ENCODE measurements around the gene COA8.

The COA8 gene

GRCh38 chr14:103550451-103551337, 12.1 kb upstream of the COA8 start:
- no peak overlapping the region for H3K9ac ChIP-seq (ENCODE audit: low read length)
- H3K4me3 ChIP-seq (ENCODE audit: low read length): peak overlapping the region; percentile 49
- peak overlapping the region; percentile 98 for H3K27ac ChIP-seq (ENCODE audit: low read depth, low read length)
- peaks cover 47% of the 10 kb centered on the region for H3K4me1 ChIP-seq (ENCODE audit: control insufficient read depth, insufficient read depth, low read length)
- H3K36me3 ChIP-seq (ENCODE audit: control insufficient read depth, insufficient read depth, low read length): no peaks in the 10 kb centered on the region
- no peaks in the 10 kb centered on the region for H3K27me3 ChIP-seq (ENCODE audit: control insufficient read depth, insufficient read depth, low read length)

- H3K27me3 ChIP-seq (ENCODE audit: control insufficient read depth, insufficient read depth, low read length): no peaks in the 10 kb centered on the region
- no peak overlapping the region for H3K9ac ChIP-seq (ENCODE audit: low read length)
- no peaks in the 10 kb centered on the region for H3K36me3 ChIP-seq (ENCODE audit: control insufficient read depth, insufficient read depth, low read length)
- H3K27ac ChIP-seq (ENCODE audit: low read depth, low read length): peak overlapping the region; percentile 98
- peak overlapping the region; percentile 49 for H3K4me3 ChIP-seq (ENCODE audit: low read length)
- H3K4me1 ChIP-seq (ENCODE audit: control insufficient read depth, insufficient read depth, low read length): peaks cover 45% of the 10 kb centered on the region
These were observed 11.4 kb upstream of the COA8 start for GRCh38 chr14:103551338-103551762.

- H3K4me1 ChIP-seq (ENCODE audit: control insufficient read depth, insufficient read depth, low read length): peaks cover 45% of the 10 kb centered on the region
- H3K4me3 ChIP-seq (ENCODE audit: low read length): peak overlapping the region; percentile 49
- H3K9ac ChIP-seq (ENCODE audit: low read length): no peak overlapping the region
- no peaks in the 10 kb centered on the region for H3K27me3 ChIP-seq (ENCODE audit: control insufficient read depth, insufficient read depth, low read length)
- H3K36me3 ChIP-seq (ENCODE audit: control insufficient read depth, insufficient read depth, low read length): no peaks in the 10 kb centered on the region
- peak overlapping the region; percentile 98 for H3K27ac ChIP-seq (ENCODE audit: low read depth, low read length)
These were observed 10.5 kb upstream of the COA8 start for GRCh38 chr14:103552011-103552845.

- Histone ChIP-seq H3K9ac (ENCODE audit: low read length) (no peak overlapping the region), H3K4me1 (ENCODE audit: control insufficient read depth, insufficient read depth, low read length) (peaks cover 47% of the 10 kb centered on the region), H3K36me3 (ENCODE audit: control insufficient read depth, insufficient read depth, low read length) (no peaks in the 10 kb centered on the region), H3K4me3 (ENCODE audit: low read length) (no peak overlapping the region), H3K27ac (ENCODE audit: low read depth, low read length) (peak overlapping the region; percentile 98), H3K27me3 (ENCODE audit: control insufficient read depth, insufficient read depth, low read length) (no peaks in the 10 kb centered on the region)
These were observed 9.9 kb upstream of the COA8 start for GRCh38 chr14:103552846-103553210.

- H3K36me3 ChIP-seq (ENCODE audit: control insufficient read depth, insufficient read depth, low read length): peaks cover 2% of the 10 kb centered on the region
- H3K9ac ChIP-seq (ENCODE audit: low read length): no peak overlapping the region
- peaks cover 37% of the 10 kb centered on the region for H3K4me1 ChIP-seq (ENCODE audit: control insufficient read depth, insufficient read depth, low read length)
- H3K27ac ChIP-seq (ENCODE audit: low read depth, low read length): peak overlapping the region; percentile 5
- no peaks in the 10 kb centered on the region for H3K27me3 ChIP-seq (ENCODE audit: control insufficient read depth, insufficient read depth, low read length)
- H3K4me3 ChIP-seq (ENCODE audit: low read length): no peak overlapping the region
These were observed 7.0 kb upstream of the COA8 start for GRCh38 chr14:103555559-103556337.

GRCh38 chr14:103556946-103557758, 5.6 kb upstream of the COA8 start:
- Histone ChIP-seq H3K27ac (ENCODE audit: low read depth, low read length) (peak overlapping the region; percentile 76), H3K9ac (ENCODE audit: low read length) (no peak overlapping the region), H3K36me3 (ENCODE audit: control insufficient read depth, insufficient read depth, low read length) (peaks cover 2% of the 10 kb centered on the region), H3K27me3 (ENCODE audit: control insufficient read depth, insufficient read depth, low read length) (no peaks in the 10 kb centered on the region), H3K4me3 (ENCODE audit: low read length) (no peak overlapping the region), H3K4me1 (ENCODE audit: control insufficient read depth, insufficient read depth, low read length) (peaks cover 31% of the 10 kb centered on the region)

GRCh38 chr14:103558071-103558882, 4.5 kb upstream of the COA8 start:
- no peak overlapping the region for H3K4me3 ChIP-seq (ENCODE audit: low read length)
- H3K4me1 ChIP-seq (ENCODE audit: control insufficient read depth, insufficient read depth, low read length): peaks cover 24% of the 10 kb centered on the region
- H3K36me3 ChIP-seq (ENCODE audit: control insufficient read depth, insufficient read depth, low read length): peaks cover 2% of the 10 kb centered on the region
- H3K27ac ChIP-seq (ENCODE audit: low read depth, low read length): no peak overlapping the region
- H3K27me3 ChIP-seq (ENCODE audit: control insufficient read depth, insufficient read depth, low read length): no peaks in the 10 kb centered on the region
- no peak overlapping the region for H3K9ac ChIP-seq (ENCODE audit: low read length)

- no peak overlapping the region for H3K9ac ChIP-seq (ENCODE audit: low read length)
- H3K4me1 ChIP-seq (ENCODE audit: control insufficient read depth, insufficient read depth, low read length): peaks cover 24% of the 10 kb centered on the region
- H3K4me3 ChIP-seq (ENCODE audit: low read length): no peak overlapping the region
- peaks cover 2% of the 10 kb centered on the region for H3K36me3 ChIP-seq (ENCODE audit: control insufficient read depth, insufficient read depth, low read length)
- H3K27ac ChIP-seq (ENCODE audit: low read depth, low read length): no peak overlapping the region
- no peaks in the 10 kb centered on the region for H3K27me3 ChIP-seq (ENCODE audit: control insufficient read depth, insufficient read depth, low read length)
These were observed 3.0 kb upstream of the COA8 start for GRCh38 chr14:103559766-103560165.

- H3K36me3 ChIP-seq (ENCODE audit: control insufficient read depth, insufficient read depth, low read length): peaks cover 2% of the 10 kb centered on the region
- no peak overlapping the region for H3K27ac ChIP-seq (ENCODE audit: low read depth, low read length)
- no peak overlapping the region for H3K9ac ChIP-seq (ENCODE audit: low read length)
- no peaks in the 10 kb centered on the region for H3K27me3 ChIP-seq (ENCODE audit: control insufficient read depth, insufficient read depth, low read length)
- H3K4me1 ChIP-seq (ENCODE audit: control insufficient read depth, insufficient read depth, low read length): peaks cover 24% of the 10 kb centered on the region
- peak overlapping the region; percentile 7 for H3K4me3 ChIP-seq (ENCODE audit: low read length)
These were observed 2.1 kb upstream of the COA8 start for GRCh38 chr14:103560691-103561090.

- H3K36me3 ChIP-seq (ENCODE audit: control insufficient read depth, insufficient read depth, low read length): peaks cover 2% of the 10 kb centered on the region
- peaks cover 24% of the 10 kb centered on the region for H3K4me1 ChIP-seq (ENCODE audit: control insufficient read depth, insufficient read depth, low read length)
- H3K27ac ChIP-seq (ENCODE audit: low read depth, low read length): peak overlapping the region; percentile 95
- peak overlapping the region; percentile 86 for H3K9ac ChIP-seq (ENCODE audit: low read length)
- peak overlapping the region; percentile 94 for H3K4me3 ChIP-seq (ENCODE audit: low read length)
- H3K27me3 ChIP-seq (ENCODE audit: control insufficient read depth, insufficient read depth, low read length): no peaks in the 10 kb centered on the region
These were observed 1.2 kb upstream of the COA8 start for GRCh38 chr14:103561381-103562178.

All from rectal smooth muscle tissue (tissue), 1 donor.